Right lobe of liver (tissue), 6 donors: ENCODE measurements around the gene POLQ. TPM values are rescaled to one million over a fixed set of nuclear protein-coding genes. Genes with fewer than 3 reads are reported as not detected.
"Not testable (repeated sequence)": the region's sequence is repeated elsewhere in the genome, so short reads cannot be mapped to it uniquely, and the experiment has no call there.

ENCODE experiments used
- ATAC-seq, 4 donors: fragments of 200-7000 bp; cut with Tn5 transposase; one replicate each; pipeline ENCODE4 v1.9.1; 2020; ENCODE audit warnings: mild to moderate bottlenecking in 4 of 4, moderate library complexity in 4 of 4
- DNase-seq, 3 donors: peaks; one replicate each; pipeline ENCODE4 v3.0.0-alpha.2; 2020
- H3K27ac ChIP-seq, 3 donors: fragments of 200-600 bp; one replicate each; pipeline ENCODE4 v1.8.0; 2022
- H3K27me3 ChIP-seq, 2 donors: fragments of 200-600 bp; one replicate each; pipeline ENCODE4 v1.8.0; 2022
- H3K36me3 ChIP-seq, 4 donors: fragments of 200-600 bp; sonication (generic) in 1 of 4; one replicate each; pipeline versions ENCODE4 v1.5.1 to v1.8.0; 2017 to 2022; ENCODE audit warnings: control low read depth in 1 of 4
- H3K4me1 ChIP-seq, 4 donors: fragments of 200-600 bp; sonication (generic) in 1 of 4; one replicate each; pipeline versions ENCODE4 v1.5.1 to v1.8.0; 2017 to 2022; ENCODE audit warnings: control low read depth in 1 of 4
- H3K4me3 ChIP-seq, 3 donors: fragments of 200-600 bp; one replicate each; pipeline ENCODE4 v1.8.0; 2022
- H3K9me3 ChIP-seq, 4 donors: fragments of 200-600 bp; sonication (generic) in 1 of 4; one replicate each; pipeline versions ENCODE4 v1.5.1 to v1.8.0; 2017 to 2022; ENCODE audit warnings: control low read depth in 1 of 4
- POLR2A ChIP-seq: fragments of 450-650 bp; IDR thresholded peaks from one replicate; pipeline ENCODE4 v1.6.1; 2017; ENCODE audit warnings: antibody characterized with exemption, mild to moderate bottlenecking
- WGBS: methylation state at CpG from one replicate; pipeline ENCODE4 v1.1.6; 2018; ENCODE audit warnings: low coverage, low lambda C conversion rate; ENCODE audit not compliant: insufficient coverage; ENCODE audit errors: missing lambda C conversion rate; 5-methylcytosine and 5-hydroxymethylcytosine counted together
- intact Hi-C, 2 donors: fragments of 100-400 bp; cut with DNase I; formaldehyde crosslinking; loops; one replicate each; pipeline versions ENCODE4 v1.11.2 to v1.14.1; 2022
- long read RNA-seq: library from polyadenylated mRNA; unstranded; transcript quantifications from one replicate; pipeline ENCODE4 v2.0.0, GENCODE V29; 2019
- total RNA-seq, 6 experiments: library from RNA; depleted of rRNA in 2 of 6; stranded (reverse); fragments of >200 nt in 2 of 6; fragmentation: NEBNext Ultra II Directional in 3 of 6; extraction: Animal tissue kit (Norgen Biotek cat#: 25700) in 3 of 6; gene quantifications; one replicate each; pipeline versions ENCODE4 v1.1.0 to v1.2.4, GENCODE V29; 2016 to 2023
- TF ChIP-seq, protein P1 (sequence below), 4 donors: fragments of 200-600 bp in 3 of 4; fragments of 450-650 bp in 1 of 4; IDR thresholded peaks; one replicate each; pipeline versions ENCODE4 v1.5.1 to v1.8.0; 2016 to 2022; ENCODE audit warnings: antibody characterized with exemption in 4 of 4, mild to moderate bottlenecking in 2 of 4
- donor health status: DM: no; HTN: yes; CAD: no.
- donor health status: DM: no; HTN: no; CAD: no.
- donor health status: DM: no; HTN: no; CAD: no.
- donor health status: DM: no; HTN: yes; CAD: no.
- donor health status: DM: no; HTN: yes; CAD: no.

POLQ gene
- total RNA-seq: 1 to 10 TPM in 1 of 6 experiments, under 1 TPM in 5; 0.02 to 1.2 (median 0.23) TPM
- long read RNA-seq: 0 reads

DNA sequence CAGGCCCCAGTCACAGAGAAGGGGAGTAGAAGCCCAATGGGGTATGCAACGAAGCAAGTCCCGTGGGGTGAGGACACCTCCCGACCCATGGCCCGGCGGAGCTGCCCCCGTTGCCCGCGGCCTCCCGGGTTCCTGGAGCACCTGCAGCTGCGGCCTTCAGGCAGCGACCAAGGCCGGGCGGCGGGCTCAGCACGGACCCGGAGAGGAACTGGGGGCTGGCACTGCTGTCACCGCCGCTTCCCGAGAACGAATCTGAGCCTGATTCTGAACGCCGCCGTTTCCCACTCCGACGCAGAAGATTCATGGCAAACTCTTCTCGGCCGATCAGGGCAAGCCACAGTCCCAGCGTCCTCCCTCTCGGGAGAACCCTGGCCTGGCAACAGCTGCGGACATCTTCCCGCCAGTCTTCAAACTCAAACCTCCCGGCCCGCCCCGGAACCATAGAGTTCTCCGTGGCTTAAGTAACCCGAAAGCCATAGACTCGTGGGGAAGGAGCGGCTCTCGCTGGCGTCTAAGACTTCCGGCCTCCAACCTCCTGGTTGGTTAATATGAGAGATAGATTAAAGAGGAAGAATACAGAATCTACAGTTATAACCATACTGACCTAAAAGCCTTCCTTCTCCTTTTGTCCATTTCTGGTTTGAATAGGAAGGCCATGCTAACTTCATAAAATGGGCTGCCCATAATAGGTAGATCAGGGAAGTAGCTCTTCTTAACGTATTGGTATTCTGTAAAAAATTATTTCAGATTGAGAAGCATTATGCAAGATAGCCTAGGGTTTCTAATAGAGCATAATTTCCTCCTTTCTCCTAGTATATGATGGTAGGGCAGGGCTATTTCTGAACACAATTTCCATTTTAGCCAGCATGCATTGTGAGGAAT lies at the start of gene POLQ:
Gene POLQ, minus strand, starts transcription at position 415 of the 882 bp plus-strand sequence. Its CDS starts 111 bp downstream, at position 304.
- peak within 1 kb of the TSS; percentile 54 to 67 (median 62) for H3K4me3 ChIP-seq
- WGBS: 2% methylated on average over 11 of the region's 42 CpGs
- H3K4me1 ChIP-seq: peaks cover 0 to 7% (median 0%) of the 10 kb centered on the region in 4 donors
- peak; percentile 89 to 93 (median 93) for DNase-seq
- ATAC-seq: peak; percentile 99 to 100 (median 99)
- no peak for TF ChIP-seq POLR2A
- TF ChIP-seq, protein P1, sequence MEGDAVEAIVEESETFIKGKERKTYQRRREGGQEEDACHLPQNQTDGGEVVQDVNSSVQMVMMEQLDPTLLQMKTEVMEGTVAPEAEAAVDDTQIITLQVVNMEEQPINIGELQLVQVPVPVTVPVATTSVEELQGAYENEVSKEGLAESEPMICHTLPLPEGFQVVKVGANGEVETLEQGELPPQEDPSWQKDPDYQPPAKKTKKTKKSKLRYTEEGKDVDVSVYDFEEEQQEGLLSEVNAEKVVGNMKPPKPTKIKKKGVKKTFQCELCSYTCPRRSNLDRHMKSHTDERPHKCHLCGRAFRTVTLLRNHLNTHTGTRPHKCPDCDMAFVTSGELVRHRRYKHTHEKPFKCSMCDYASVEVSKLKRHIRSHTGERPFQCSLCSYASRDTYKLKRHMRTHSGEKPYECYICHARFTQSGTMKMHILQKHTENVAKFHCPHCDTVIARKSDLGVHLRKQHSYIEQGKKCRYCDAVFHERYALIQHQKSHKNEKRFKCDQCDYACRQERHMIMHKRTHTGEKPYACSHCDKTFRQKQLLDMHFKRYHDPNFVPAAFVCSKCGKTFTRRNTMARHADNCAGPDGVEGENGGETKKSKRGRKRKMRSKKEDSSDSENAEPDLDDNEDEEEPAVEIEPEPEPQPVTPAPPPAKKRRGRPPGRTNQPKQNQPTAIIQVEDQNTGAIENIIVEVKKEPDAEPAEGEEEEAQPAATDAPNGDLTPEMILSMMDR (IDR thresholded peaks at IDR 0.05): no peak
- no peaks in the 10 kb centered on the region for H3K27me3 ChIP-seq
- H3K27ac ChIP-seq: peak within 1 kb of the TSS; percentile 66 to 76 (median 70)
- intact Hi-C loops: no loop called here
- no peaks in the 10 kb centered on the region for H3K36me3 ChIP-seq
- no peaks in the 10 kb centered on the region for H3K9me3 ChIP-seq

DNA sequence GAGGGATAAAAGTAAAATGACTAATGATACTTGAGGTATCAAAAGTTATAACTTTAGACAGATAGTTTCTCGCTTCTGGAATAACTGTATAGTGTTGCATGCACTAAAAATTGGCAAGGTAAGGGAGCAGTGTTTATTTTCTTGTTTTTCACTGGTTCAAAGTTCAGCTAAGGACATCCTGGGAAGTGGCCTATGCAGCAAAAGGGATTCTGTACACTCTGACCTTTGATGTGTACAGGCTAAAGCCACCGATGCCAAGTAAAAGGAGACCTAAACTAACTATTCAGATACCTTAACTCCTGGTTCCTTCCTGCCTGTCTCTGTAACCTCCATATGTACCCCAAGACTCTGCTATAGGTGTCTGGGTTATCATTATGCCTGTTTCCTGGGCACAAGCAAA lies 49.1 kb upstream of the POLQ start:
- 15% methylated on average over 2 of the region's 2 CpGs for WGBS
- Histone ChIP-seq H3K9me3 (no peaks in the 10 kb centered on the region), H3K36me3 (no peaks in the 10 kb centered on the region), H3K27ac (peak overlapping the region in 1 of 3 donors; percentile 48), H3K27me3 (no peaks in the 10 kb centered on the region), H3K4me3 (no peak overlapping the region), H3K4me1 (peaks cover 0 to 38% (median 7%) of the 10 kb centered on the region in 4 donors)
- peak; percentile 92 to 98 (median 97) for ATAC-seq
- TF ChIP-seq, protein P1 (IDR thresholded peaks at IDR 0.05): no peak
- TF ChIP-seq POLR2A: no peak
- peak in 1 of 3 donors; percentile 60 for DNase-seq
- intact Hi-C loops: no loop called here

DNA sequence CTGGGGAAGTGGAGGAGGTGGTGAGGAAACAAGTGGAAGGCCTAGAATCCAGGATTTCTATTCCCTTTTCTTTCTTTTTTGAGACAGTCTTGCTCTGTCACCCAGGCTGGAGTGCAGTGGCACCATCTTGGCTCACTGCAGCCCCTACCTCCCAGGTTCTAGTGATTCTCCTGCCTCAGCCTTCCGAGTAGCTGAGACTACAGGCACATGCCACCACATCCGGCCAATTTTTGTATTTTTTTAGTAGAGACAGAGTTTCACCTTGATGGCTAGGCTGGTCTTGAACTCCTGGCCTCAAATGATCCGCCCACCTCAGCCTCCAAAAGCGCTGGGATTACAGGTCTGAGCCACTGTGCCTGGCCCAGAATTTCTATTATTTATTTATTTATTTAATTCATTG lies 48.0 kb upstream of the POLQ start:
- intact Hi-C loops, H3K27me3 ChIP-seq, DNase-seq, H3K36me3 ChIP-seq, H3K9me3 ChIP-seq, H3K4me3 ChIP-seq, ATAC-seq: not testable (repeated sequence)
- WGBS: 81% methylated on average over 3 of the region's 4 CpGs
- peaks cover 0 to 38% (median 7%) of the 10 kb centered on the region in 4 donors for H3K4me1 ChIP-seq
- peak overlapping the region in 1 of 3 donors; percentile 47 for H3K27ac ChIP-seq

DNA sequence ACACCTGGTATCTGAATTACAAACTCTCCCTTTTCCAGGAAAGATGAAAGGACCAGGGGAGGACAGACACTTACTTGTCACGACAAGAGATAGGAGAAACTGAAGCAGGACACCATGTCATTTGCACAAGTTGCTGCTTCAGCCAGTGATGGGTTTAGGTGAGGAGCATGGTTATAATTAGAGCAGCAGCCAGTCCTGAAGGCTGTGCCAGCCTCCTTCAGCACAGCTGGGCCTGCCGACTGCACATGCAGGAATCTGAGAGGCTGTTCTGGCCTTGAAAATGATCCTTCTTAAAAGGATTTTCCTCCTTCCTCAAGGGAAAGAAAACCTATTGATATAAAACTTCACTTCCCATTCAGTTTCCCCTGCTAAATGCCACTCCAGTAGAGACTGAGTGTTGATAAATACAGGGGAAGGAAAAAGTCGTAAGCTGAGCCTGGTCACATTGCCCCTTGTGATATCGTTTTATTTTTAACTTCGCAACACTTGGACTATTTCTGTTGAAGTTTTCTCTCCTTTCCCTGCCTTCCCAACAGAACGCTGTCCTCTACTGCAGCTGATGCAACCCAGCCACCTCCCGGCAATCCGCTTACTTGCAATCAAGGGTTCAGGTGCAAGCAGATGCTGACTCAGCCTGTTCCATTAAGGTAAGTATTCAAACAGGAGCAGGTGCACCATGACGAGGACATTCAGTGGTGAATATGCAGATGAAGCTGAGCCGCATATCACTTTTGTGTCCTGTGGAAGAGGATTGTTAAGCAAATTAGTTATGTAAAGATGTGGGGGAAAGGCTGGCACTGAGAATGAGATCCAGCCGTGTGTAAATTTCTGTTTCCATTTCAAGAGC lies 47.3 kb upstream of the POLQ start, which contains the start of gene FBXO40:
Gene FBXO40, plus strand, starts transcription at position 524 of the 847 bp plus-strand sequence. CDS start 27,197 bp downstream, outside the sequence.
- peak; percentile 80 to 84 (median 83) for ATAC-seq
- 32% methylated on average over 10 of the region's 11 CpGs for WGBS
- no peak for TF ChIP-seq POLR2A
- TF ChIP-seq, protein P1 (IDR thresholded peaks at IDR 0.05): peak in 3 of 4 donors; percentile 17 to 34 (median 25)
- H3K4me1 ChIP-seq: peaks cover 0 to 38% (median 7%) of the 10 kb centered on the region in 4 donors
- no peak within 1 kb of the TSS for H3K4me3 ChIP-seq
- H3K27me3 ChIP-seq: no peaks in the 10 kb centered on the region
- peak within 1 kb of the TSS in 1 of 3 donors; percentile 47 for H3K27ac ChIP-seq
- H3K36me3 ChIP-seq: no peaks in the 10 kb centered on the region
- intact Hi-C loops: no loop called here
- no peaks in the 10 kb centered on the region for H3K9me3 ChIP-seq
- peak; percentile 51 to 76 (median 71) for DNase-seq
